ENCODE results near the gene DCHS2.

DNA sequence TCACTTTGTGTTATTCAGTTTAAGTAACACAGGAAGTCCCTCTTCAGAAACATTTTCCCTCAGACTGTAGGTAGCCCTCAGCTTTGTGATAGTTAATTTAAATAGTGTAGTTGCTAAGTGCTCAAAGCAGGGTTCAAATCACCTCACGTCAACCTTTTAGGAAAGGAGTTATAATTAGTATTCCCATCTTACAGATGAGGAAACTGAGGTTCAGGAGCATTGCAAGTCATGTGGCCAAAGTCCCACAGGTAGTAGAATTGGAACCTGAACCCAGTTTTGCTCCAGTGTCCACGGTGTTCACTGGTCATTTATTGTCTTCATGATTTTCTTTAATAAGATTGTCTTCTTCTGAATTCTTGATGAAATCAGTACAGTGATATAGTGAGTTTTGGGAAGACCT lies 4.3 kb upstream of the DCHS2 start:
- TF ChIP-seq YY1 (IDR thresholded peaks at IDR 0.05; ENCODE audit: insufficient read depth, insufficient read length) = no peak
- TF ChIP-seq SUZ12 (IDR thresholded peaks at IDR 0.05; ENCODE audit: extremely low read depth, insufficient read depth, insufficient read length) = no peak

All from NT2/D1 (cell line).